Stimulated activated CD8-positive, alpha-beta memory T cell treated with anti-CD3 and anti-CD28 coated beads, Interleukin-12 subunit alpha, Interleukin-12 subunit beta, amount 100 ng/mL, for 24 hours (primary cell): ENCODE measurements around the gene AP1S2.
"Not testable (repeated sequence)": the region's sequence is repeated elsewhere in the genome, so short reads cannot be mapped to it uniquely, and the experiment has no call there.

Experiments used
- DNase-seq: peaks from one replicate; pipeline ENCODE4 v3.0.0-alpha.2; 2020; ENCODE audit errors: extremely low read depth

Gene AP1S2

DNA sequence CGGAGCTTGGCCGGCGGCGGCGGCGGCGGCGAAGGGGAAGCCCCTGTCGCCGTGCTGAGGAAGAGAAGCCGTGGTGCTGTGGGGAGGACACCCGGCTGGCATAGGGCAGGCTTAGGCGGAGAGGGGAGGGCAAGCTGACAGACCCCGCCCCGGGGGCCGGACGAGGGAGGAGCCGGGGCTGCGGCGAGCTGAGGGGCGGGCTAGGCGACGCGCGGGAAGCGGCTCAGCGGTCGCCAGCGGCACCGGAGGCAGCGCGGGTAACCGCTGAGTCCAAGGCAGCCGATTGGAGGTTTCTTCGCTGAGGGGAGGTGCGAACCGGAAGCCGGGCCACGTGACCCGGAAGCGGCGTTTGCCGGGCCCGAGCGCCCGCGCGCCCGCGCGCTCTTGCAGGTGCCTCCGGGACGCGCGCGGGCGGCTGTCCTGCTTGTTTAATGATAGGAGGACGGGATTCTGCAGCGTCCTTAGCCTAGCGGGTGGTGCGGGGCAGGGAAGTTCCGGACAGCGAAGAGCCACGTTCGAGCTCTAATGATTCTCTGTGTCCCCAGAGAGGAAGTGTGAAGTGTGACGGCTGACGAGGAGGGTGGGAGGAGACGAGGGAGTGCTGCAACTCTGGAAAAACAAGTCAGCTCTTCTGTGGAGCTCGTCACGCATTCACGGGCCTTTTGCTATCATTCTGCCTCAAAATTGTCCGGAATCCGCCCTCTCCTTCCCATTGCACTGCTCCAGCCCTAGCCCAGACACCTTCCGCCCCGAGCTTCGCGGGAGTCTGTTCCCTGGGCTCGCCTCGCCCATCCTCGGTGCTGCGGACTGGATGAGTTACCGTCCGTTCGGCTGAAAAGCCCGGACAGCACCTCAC is at the start of gene AP1S2:
Gene AP1S2, minus strand, starts transcription at position 102 of the 856 bp plus-strand sequence. CDS start 2,289 bp downstream, outside the sequence.
- peak; percentile 64 for DNase-seq

DNA sequence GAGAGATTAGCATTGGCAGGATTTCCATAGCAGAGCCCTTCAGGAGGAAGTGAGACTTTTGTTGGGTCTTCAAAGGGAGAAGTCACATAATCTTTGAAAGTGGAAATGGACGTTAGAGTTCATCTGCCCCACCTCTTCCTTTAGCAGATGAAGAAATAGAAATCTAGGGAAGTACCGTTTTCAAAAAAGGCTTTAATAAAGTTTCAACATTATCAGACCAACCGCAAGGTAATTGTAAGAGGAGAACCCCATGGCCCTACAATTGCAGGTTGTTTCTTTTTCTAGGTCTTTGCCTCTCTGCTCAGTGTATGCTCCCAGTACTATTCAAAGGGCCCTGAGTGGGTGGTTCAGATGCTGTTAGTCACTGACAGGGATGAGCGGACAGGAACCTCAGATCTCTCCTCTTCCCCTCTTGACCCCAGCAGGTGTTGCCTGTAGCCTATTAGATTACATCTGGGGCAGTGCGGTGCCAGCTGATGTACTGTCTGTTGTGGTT is 48.6 kb upstream of the AP1S2 start:
- no peak for DNase-seq

DNA sequence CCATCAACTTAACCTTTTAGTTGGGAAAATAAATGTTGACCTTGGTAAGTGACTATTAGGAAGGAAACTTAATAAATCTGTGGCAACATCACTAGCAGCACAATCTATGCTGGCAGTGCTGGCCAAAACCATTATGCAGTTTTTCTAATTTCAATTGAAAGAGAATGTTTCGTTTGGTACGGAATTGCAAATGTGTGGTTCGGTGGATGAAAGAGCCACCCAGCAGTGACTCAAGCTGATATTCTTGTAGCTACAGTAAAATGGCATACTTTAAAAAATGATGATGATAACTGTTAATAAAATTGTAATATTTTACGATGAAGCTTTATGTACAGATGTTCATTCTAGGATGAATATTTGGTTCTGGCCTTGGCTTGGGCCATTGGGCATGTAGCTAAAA is 40.7 kb upstream of the AP1S2 start:
- no peak for DNase-seq

DNA sequence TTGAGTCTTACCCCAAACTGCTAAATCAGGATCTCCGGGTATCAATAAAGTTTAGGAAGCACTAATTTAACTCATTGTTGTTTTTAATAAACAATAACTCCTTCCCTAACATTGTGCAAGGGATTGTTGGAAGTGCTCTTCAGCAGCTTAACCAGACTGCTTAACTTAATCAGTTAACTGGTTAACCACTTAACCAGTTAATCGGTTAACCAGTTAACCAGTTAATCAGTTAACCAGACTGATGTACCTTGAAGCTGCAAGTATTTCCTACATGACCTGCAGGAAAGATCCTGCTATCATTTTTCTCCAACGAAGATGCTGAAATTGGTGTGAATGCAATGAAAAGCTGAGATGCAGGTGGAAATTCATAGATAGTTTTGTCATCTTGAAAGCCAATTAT is 40.1 kb upstream of the AP1S2 start:
- DNase-seq: no peak

DNA sequence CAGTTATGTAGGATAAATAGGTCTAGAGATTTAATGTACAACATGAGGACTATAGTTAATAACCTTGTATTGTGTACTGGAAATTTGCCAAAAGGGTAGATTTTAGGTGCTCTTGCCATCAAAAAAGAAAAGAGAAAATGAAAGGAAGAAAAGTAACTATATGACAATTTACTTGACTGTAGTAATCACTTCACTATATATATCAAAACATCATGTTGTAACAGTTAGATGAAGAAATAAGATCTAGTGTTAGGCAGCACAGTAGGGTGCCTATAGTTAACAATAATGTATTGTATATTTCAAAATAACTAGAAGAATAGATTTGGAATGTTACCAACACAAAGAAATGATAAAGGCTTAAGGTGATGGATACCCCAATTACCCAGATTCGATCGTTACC is 35.9 kb upstream of the AP1S2 start:
- DNase-seq: no peak

DNA sequence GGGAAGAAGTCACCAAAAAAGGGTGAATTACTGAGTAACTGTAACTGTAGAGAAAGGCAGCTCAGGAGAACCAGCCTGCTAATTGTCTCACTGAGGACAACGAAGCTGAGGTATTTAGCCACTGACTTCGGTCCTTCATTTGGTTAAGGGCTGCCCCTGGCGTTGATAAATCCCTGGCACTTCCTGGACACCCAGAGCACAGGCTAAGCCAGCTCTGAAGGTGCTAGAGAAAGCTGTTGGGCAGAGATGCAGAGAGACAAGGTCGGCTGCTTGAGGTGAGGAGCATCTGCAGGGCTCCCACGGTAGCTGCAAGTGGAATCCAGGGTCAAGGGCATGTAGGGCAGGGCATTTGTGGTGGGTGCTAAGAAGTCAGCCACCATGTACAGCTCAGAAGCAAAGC is 33.4 kb upstream of the AP1S2 start:
- DNase-seq: no peak

DNA sequence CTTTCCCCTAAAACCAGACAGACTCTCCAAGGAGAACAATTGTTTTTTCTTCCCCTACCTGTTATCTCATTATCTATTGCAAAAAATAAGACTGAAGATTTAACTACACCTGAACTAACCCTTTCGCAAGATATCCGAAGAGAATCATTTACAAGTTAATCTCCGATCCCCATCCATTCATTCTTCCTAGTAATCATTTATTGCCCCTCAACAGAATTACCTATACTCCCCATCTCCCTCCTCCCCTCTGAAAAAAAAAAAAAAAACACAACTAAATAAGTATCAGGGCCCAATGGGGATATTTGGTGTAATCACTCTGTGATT is 28.9 kb upstream of the AP1S2 start:
- DNase-seq: no peak

DNA sequence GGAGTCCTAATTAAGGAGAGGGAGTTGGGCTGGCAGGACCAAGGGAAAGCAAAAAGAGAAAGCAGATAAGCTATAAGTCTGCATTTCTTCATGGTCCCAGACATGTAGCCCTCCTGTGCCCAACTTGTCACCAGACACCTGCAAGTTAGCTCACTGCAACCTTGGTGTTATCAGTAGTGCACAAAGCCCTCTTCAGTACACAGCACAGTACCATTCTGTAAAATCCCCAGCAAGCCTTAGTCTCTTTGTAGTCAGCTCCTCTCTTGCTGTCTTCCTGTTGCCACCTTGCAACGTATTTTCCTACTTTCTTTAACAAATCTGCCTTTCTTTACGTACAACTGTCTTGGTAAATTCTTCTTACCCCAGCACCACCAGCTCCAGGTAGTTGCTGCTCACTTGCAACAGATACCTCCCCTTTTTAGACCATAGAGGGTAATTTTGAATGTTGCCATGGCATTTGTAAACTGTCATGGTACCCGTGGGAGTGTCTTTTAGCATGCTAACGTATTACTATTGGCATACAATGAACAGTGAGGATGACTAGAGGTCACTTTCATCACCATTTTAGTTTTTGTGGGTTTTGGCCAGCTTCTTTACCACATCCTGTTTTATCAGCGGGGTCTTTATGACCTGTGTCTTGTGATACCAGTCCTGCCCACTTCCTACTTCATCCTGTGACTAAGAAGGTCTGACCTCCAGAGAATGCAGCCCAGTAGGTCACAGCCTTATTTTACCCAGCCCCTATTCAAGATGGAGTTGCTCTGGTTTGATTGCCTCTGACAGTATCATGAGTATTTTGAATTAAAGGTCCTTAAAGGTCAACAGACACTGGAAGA is 28.3 kb upstream of the AP1S2 start:
- DNase-seq: no peak

DNA sequence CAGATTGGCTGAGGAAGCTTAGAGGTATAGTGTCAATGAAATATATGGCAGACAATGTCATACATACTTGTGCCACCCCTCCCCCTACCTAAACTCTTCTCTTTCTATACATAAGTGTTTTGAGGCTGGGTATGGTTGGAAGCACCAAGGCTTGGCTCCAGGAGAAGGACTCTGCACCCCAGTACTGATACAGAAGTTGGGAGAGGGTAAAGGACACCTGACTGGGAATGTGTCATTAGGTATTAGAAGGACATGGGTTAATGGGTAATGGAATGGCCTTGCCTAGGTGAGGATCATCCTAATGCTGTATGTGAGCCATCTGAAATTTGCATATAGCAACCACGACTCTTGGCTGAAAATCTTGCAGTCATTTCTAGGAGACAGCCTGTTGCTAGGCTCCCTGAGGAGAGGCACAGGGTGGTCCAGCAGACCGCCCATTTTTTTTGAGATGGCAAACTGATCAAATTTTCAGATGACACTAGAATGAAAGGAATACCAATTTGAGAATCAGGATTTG is 26.8 kb upstream of the AP1S2 start:
- no peak for DNase-seq

DNA sequence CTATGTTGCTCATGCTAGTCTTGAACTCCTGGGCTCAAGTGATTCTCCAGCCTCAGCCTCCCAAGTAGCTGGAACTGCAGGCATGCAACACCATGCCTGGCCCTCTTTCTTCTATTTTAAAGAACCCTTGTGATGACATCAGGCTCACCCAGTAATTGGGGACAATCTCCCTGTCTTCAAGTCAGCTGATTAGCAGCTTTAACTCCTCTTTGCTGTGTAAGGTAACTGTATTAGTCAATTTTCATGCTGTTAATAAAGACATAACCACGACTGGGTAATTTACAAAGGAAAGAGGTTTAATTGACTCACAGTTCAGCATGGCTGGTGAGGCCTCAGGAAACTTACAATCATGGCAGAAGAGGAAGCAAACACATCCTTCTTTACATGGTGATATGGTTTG is 23.3 kb upstream of the AP1S2 start:
- not testable (repeated sequence) for DNase-seq

DNA sequence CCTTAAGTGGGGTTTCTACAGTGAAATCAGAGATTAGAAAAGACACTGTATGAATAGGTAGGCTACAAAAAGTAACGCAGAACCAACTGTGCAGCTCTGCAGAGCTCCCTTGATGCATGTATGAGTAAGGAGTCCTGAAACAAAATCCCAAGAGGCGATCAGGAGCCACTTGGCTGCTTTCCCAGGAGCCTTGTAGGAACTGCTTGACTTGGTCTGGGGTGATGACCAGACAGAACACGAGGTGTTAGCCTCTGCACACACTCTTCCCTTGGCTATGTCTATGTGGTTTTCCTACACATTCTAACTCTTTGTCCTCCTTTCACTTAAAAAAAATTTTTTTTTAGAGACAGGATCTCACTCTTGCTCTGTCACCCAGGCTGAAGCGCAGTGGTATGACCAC is 22.8 kb upstream of the AP1S2 start:
- no peak for DNase-seq

DNA sequence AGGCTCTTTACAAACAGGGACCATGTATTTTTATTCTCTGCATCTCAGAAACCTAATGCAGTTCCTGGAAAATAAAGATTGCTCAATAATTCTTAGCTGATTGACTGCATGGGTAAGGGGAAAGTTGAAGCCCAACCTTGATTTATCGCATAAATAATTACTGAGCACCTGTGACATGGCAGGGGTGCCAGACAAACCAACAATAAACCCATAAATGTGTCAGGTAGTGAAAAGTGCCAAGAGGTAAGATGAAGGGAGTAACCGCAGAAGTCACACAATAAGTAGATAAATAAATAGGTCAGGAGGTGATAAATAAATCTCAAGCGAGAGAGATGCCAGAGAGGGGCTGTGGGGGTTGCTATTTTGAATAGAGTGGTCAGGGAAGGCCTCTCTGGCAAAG is 20.1 kb upstream of the AP1S2 start:
- no peak for DNase-seq

DNA sequence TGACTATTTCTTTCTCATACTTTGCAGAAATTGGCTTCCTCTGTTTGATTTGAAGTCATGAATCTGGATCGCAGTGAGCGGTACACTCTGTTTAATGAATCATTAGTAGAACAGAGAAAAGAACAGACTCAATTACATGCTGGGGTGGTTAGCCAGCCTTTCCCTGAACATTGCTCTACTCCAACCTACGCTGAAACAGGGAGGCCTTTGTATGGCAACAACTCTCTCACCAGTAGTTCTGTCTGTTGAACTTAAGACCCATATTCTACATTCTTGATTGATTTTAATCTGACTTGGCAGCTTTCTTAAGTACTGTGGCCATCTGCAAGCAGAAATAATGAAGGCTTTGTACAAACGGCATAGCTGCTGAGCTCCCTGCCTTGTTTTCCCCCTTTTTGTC is 19.0 kb upstream of the AP1S2 start:
- no peak for DNase-seq

DNA sequence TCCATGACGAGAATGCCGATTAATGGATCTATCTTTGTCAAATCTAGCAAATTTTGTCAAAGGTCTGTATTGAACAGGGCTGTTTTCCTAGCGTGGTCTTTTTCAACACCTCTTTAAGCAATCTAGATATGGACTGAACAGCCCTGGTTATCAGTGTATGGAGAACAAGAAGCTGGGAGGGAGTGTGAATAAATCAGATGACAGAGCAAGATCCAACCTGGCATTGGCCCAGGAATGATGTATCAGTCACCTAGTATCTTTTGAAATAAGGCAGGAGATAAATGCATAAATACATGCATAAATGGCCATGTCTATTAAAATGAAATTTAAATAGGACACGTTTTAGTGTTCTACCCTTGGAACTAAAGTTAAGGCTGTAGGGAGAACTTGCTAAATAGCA is 15.7 kb upstream of the AP1S2 start:
- DNase-seq: no peak

DNA sequence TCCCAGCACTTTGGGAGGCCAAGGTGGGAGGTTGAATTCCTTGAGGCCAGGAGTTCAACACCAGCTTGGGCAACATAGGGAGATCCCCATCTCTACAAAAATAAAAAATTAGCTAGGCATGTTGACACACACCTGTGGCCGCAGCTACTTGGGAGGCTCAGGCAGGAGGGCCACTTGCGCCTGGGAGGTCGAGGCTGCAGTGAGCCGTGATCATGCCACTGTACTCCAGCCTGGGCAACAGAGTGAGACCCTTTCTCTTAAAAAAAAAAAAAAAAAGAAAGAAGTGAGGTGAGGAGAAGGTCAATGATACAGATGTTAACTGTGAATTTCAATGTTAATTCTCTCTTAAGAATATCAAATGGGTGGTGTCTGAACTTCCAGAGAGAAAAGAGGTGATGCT is 15.1 kb upstream of the AP1S2 start:
- no peak for DNase-seq

DNA sequence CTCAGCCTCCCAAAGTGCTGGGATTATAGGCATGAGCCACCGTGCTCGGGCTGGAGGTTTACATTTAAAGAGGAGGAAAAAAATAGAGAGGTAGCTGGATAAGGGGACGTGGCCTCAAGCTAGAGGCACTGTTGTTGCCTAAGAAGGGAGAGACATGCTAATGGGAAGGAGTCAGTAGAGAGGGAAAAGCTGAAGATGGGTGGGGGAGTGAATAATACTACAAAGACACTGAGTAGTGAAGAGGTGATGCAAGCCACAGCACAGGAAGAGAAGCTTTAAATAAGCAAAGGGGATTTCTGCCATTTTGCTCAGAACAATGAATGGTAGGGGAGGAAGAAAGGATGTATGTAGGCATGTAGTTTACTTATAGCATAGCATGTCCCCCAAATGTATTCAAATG is 11.5 kb upstream of the AP1S2 start:
- DNase-seq: no peak

DNA sequence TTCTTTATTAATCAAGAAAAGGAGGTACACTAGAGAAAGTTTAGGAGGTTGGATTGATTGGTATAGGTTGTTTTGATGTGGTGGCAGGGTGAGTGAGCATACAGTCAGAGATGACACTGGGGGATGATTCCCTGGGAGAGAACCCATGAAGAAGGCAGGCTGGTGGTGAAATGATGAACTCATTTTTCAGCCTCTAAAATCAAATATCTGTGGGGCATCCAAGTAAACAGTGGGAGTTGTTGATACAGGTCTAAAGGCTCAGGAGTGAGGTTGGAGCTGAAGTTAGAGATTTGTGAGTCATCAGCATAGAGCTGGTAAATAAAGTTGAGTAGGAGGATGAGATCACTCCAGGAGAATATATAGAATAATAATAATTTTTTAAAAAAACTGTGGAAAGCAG is 10.0 kb upstream of the AP1S2 start:
- DNase-seq: no peak

DNA sequence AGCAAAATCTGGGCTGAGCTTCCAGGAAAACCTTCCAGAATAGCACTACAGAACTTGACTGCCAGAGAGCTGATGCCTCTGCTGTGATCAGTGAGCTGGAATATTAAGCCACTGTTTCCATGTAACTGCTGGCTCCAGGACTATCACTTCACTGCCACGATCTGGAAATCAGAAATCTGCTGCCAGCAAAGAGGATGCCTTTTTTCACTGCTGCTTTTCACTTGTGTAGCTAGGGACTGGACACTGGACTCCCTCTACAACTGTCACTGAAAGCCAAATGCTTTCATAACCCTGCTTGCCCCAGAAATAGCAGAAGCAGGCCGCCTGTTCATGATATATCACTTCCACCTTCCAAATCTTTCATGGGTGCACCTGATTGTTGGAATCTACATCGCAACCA is 9.4 kb upstream of the AP1S2 start:
- DNase-seq: no peak

DNA sequence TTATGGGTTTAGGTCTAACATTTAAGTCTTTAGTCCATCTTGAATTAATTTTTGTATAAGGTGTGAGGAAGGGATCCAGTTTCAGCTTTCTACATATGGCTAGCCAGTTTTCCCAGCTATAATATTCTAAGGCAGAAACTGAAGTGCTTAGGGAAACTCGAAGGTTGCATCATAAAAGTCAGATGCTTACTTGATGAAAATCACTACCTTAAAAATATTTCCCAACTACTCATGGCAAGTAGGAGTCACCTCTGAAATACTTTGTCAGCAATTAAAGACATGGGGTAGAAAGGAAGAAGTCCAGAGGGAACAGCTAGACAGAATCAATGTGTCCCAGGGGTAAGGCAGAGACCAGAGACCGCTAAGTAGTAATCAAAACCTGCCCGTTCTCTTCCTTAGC is 6.3 kb upstream of the AP1S2 start:
- no peak for DNase-seq

DNA sequence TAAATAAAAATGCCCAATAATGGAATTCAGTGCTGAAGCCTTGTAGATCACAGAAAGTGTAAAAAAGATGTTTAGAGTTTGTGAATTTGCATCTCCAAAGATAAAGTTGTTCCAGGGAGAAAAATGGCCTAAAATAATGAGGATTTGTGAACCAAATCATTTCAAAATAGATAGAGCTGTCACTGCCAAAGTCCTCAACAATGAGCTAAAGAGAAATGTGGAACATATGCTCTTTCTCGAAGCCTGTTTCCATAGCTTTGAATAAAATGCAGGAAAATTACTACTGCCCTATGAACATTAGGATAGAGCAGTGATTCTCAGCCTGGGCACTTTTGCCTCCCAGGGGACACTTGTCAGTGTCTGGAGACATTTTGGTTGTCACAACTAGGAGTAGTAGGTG is 3.4 kb upstream of the AP1S2 start:
- DNase-seq: no peak

DNA sequence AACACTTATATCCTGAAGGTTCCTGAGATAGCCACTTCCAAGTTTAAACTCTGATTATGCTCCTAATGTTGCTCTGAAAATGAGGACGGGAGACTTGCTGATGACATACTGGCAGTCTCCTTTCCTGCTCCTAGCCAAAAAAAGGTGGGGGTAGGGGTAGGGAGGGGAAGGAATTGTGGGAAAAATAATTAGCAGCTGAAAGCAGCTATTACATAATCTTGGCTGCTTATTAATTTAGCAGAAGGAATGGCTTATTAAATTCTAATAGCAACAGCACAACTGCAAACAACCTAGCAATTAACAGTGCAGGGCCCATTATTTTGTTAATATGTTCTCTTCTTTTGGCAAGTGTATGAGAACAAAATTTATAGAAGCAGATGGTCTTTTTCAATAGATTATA is 2.0 kb upstream of the AP1S2 start:
- DNase-seq: no peak

DNA sequence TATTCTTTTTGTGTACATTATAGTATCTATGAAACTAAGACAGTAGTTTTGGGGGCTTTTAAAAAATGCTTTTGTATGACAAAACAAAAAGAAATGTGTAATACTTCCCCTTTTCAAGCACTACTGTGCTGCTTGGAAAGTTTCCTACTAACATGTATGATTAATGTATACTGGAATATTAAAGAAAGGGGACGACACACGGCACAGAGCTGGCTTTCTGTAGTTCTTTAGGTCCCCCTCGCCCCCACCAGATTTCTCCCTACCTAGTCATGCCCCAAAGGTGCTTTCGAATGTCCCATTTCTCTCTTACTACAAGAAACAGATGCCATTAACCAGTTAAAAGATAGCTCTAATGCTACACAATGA is 1.6 kb upstream of the AP1S2 start:
- no peak for DNase-seq
